HFF-Myc (cell line): ENCODE data around the gene INPP5K.
"Not testable (repeated sequence)": the region's sequence is repeated elsewhere in the genome, so short reads cannot be mapped to it uniquely, and the experiment has no call there.

Experiments
- DNase-seq: peaks from one replicate; pipeline ENCODE4 v3.0.0-alpha.2; 2011; ENCODE audit warnings: low read depth; ENCODE audit errors: extremely low read depth
- H3K4me3 ChIP-seq: replicated peaks from 2 replicates; pipeline ENCODE4 v1.5.1; 2011; ENCODE audit warnings: low read depth, mild to moderate bottlenecking, control low read depth, low read length
- CTCF ChIP-seq: IDR thresholded peaks from 2 replicates; pipeline ENCODE4 v1.5.1; 2012; ENCODE audit warnings: mild to moderate bottlenecking, low read depth, low read length, control low read depth; ENCODE audit errors: missing control alignments

Gene INPP5K

GRCh38 chr17:1515640-1516387 lies 598 bp downstream of the INPP5K start:
- H3K4me3 ChIP-seq, result peak overlapping the region; percentile 87
- DNase-seq, result peak; percentile 83
- peak; percentile 69 for TF ChIP-seq CTCF

GRCh38 chr17:1512351-1512750 lies 4.1 kb downstream of the INPP5K start:
- no peak overlapping the region for H3K4me3 ChIP-seq
- TF ChIP-seq CTCF, result no peak
- no peak for DNase-seq

GRCh38 chr17:1511756-1512321 lies 4.6 kb downstream of the INPP5K start:
- no peak overlapping the region for H3K4me3 ChIP-seq
- no peak for TF ChIP-seq CTCF
- DNase-seq, result no peak

GRCh38 chr17:1511290-1511689 lies 5.1 kb downstream of the INPP5K start:
- TF ChIP-seq CTCF, result no peak
- H3K4me3 ChIP-seq, result no peak overlapping the region
- DNase-seq, result no peak

- no peak for TF ChIP-seq CTCF
- no peak for DNase-seq
Observed at GRCh38 chr17:1509290-1509881, 7.0 kb downstream of the INPP5K start.

GRCh38 chr17:1508709-1509108 lies 7.7 kb downstream of the INPP5K start:
- DNase-seq, H3K4me3 ChIP-seq: not testable (repeated sequence)

More at GRCh38 chr17:1509290-1509881, 7.0 kb downstream of the INPP5K start:
- no peak overlapping the region for H3K4me3 ChIP-seq

- no peak for TF ChIP-seq CTCF
- DNase-seq, result no peak
- H3K4me3 ChIP-seq, result no peak overlapping the region
Observed at GRCh38 chr17:1506649-1507267, 9.7 kb downstream of the INPP5K start.
